NCI-H1436 treated with DMSO at 0.1 percent for 48 hours (cell line): ENCODE data around the gene KCTD15.

Experiments
- DNase-seq: peaks from one replicate; lab custom pipeline; 2025; lab: John Stamatoyannopoulos, UW

The KCTD15 gene

GRCh38 chr19:33796164-33796875 lies at the start of gene KCTD15:
Gene KCTD15 (plus strand): TSS chr19:33796870. CDS start chr19:33800455, 3,585 bp downstream.
- no peak for DNase-seq

- no peak for DNase-seq
Observed at GRCh38 chr19:33747273-33747672, 49.4 kb upstream of the KCTD15 start.

GRCh38 chr19:33748231-33748630 lies 48.4 kb upstream of the KCTD15 start:
- no peak for DNase-seq

- DNase-seq, result no peak
Observed at GRCh38 chr19:33749016-33749415, 47.7 kb upstream of the KCTD15 start.

- DNase-seq, result no peak
Observed at GRCh38 chr19:33749619-33750175, 47.0 kb upstream of the KCTD15 start.

GRCh38 chr19:33750587-33751435 lies 45.9 kb upstream of the KCTD15 start:
- DNase-seq, result no peak

GRCh38 chr19:33751436-33751770 lies 45.3 kb upstream of the KCTD15 start:
- DNase-seq, result no peak

GRCh38 chr19:33752018-33752800 lies 44.5 kb upstream of the KCTD15 start:
- no peak for DNase-seq

- DNase-seq, result no peak
Observed at GRCh38 chr19:33752945-33753344, 43.7 kb upstream of the KCTD15 start.

- DNase-seq, result no peak
Observed at GRCh38 chr19:33754361-33754760, 42.3 kb upstream of the KCTD15 start.

- no peak for DNase-seq
Observed at GRCh38 chr19:33755099-33756035, 41.3 kb upstream of the KCTD15 start.

- no peak for DNase-seq
Observed at GRCh38 chr19:33756177-33756576, 40.5 kb upstream of the KCTD15 start.

- no peak for DNase-seq
Observed at GRCh38 chr19:33758541-33759013, 38.1 kb upstream of the KCTD15 start.

- no peak for DNase-seq
Observed at GRCh38 chr19:33759356-33759755, 37.3 kb upstream of the KCTD15 start.

GRCh38 chr19:33763633-33764371 lies 32.9 kb upstream of the KCTD15 start:
- DNase-seq, result no peak

GRCh38 chr19:33766623-33767022 lies 30.0 kb upstream of the KCTD15 start:
- DNase-seq, result no peak

- DNase-seq, result no peak
Observed at GRCh38 chr19:33767898-33768413, 28.7 kb upstream of the KCTD15 start.

- DNase-seq, result no peak
Observed at GRCh38 chr19:33769208-33769607, 27.5 kb upstream of the KCTD15 start.

- DNase-seq, result no peak
Observed at GRCh38 chr19:33770107-33770506, 26.6 kb upstream of the KCTD15 start.
